WTC11 (cell line): ENCODE measurements around the gene GNAL. TPM values are rescaled to one million over a fixed set of nuclear protein-coding genes. Genes with fewer than 3 reads are reported as not detected.

Source experiments
- ATAC-seq: fragments of 200-7000 bp; cut with Tn5 transposase; 2 replicates; pipeline ENCODE4 v1.10.0; 2021; ENCODE audit warnings: mild to moderate bottlenecking, moderate library complexity
- CTCF ChIA-PET: fragments of 300-600 bp; sonication (Branson Sonifier 250); formaldehyde crosslinking; loops from one replicate; lab custom pipeline; 2021; ENCODE audit warnings: antibody characterized with exemption; lab: Charles Lee
- POLR2A ChIA-PET: fragments of 350-600 bp; sonication (Branson Sonifier 250); formaldehyde crosslinking; loops from one replicate; lab custom pipeline; 2021; ENCODE audit warnings: antibody characterized with exemption; lab: Charles Lee
- DNase-seq: peaks from one replicate; pipeline ENCODE4 v3.0.0; 2021; ENCODE audit warnings: low spot score
- H3K27ac Mint-ChIP-seq: 2 replicates; pipeline ENCODE4 v1.8.0; 2021; ENCODE audit warnings: mixed read lengths
- H3K27me3 Mint-ChIP-seq: 2 replicates; pipeline ENCODE4 v1.8.0; 2021; ENCODE audit warnings: low read depth, mild to moderate bottlenecking, moderate library complexity, mixed read lengths
- H3K36me3 Mint-ChIP-seq: 2 replicates; pipeline ENCODE4 v1.8.0; 2021; ENCODE audit warnings: mixed read lengths
- H3K4me1 Mint-ChIP-seq: 2 replicates; pipeline ENCODE4 v1.8.0; 2022; ENCODE audit warnings: mixed read lengths
- H3K4me3 Mint-ChIP-seq: 2 replicates; pipeline ENCODE4 v1.8.0; 2021; ENCODE audit warnings: mild to moderate bottlenecking, moderate library complexity, mixed read lengths
- H3K9me3 Mint-ChIP-seq: 2 replicates; pipeline ENCODE4 v1.8.0; 2021; ENCODE audit warnings: mixed read lengths
- ARID4B ChIP-seq: sonication (generic); formaldehyde crosslinking; IDR thresholded peaks from 2 replicates; pipeline ENCODE4 v1.8.0; 2023; ENCODE audit warnings: missing genetic modification reagents, mild to moderate bottlenecking, borderline replicate concordance
- CTCF ChIP-seq: fragments of 200-600 bp; IDR thresholded peaks from 2 replicates; pipeline ENCODE4 v1.8.0; 2022; ENCODE audit warnings: antibody characterized with exemption
- E2F5 ChIP-seq: sonication (generic); formaldehyde crosslinking; IDR thresholded peaks from 2 replicates; pipeline ENCODE4 v1.8.1; 2022; ENCODE audit warnings: mild to moderate bottlenecking, moderate library complexity, missing genetic modification reagents
- FOXJ3 ChIP-seq: sonication (generic); formaldehyde crosslinking; IDR thresholded peaks from 2 replicates; pipeline ENCODE4 v1.9.0; 2021; ENCODE audit warnings: missing genetic modification reagents, mild to moderate bottlenecking, borderline replicate concordance
- GTF2I ChIP-seq: fragments of 250-450 bp; sonication (Bioruptor Pico); conservative IDR thresholded peaks from 2 replicates; pipeline ENCODE4 v1.4.0; 2021; ENCODE audit warnings: mild to moderate bottlenecking
- HMGA2 ChIP-seq: fragments of 250-450 bp; sonication (Bioruptor Pico); IDR thresholded peaks from 2 replicates; pipeline ENCODE4 v1.4.0; 2021; ENCODE audit warnings: mild to moderate bottlenecking, moderate library complexity
- NFYB ChIP-seq: sonication (generic); formaldehyde crosslinking; conservative IDR thresholded peaks from 2 replicates; pipeline ENCODE4 v1.8.0; 2022; ENCODE audit warnings: low read depth, missing genetic modification reagents
- RELA ChIP-seq: sonication (generic); formaldehyde crosslinking; IDR thresholded peaks from 2 replicates; pipeline ENCODE4 v1.8.1; 2022; ENCODE audit warnings: missing genetic modification reagents, mild to moderate bottlenecking, borderline replicate concordance
- RORB ChIP-seq: fragments of 250-450 bp; sonication (Bioruptor Pico); IDR thresholded peaks from 2 replicates; pipeline ENCODE4 v1.9.0; 2021; ENCODE audit warnings: mild to moderate bottlenecking
- SMAD3 ChIP-seq: sonication (generic); formaldehyde crosslinking; IDR thresholded peaks from 2 replicates; pipeline ENCODE4 v1.8.0; 2022; ENCODE audit warnings: missing genetic modification reagents, mild to moderate bottlenecking, borderline replicate concordance
- SOX15 ChIP-seq: fragments of 250-450 bp; sonication (Bioruptor Pico); IDR thresholded peaks from 2 replicates; pipeline ENCODE4 v1.9.0; 2021; ENCODE audit warnings: mild to moderate bottlenecking
- TCF7 ChIP-seq: sonication (generic); formaldehyde crosslinking; IDR thresholded peaks from 2 replicates; pipeline ENCODE4 v1.8.0; 2022; ENCODE audit warnings: mild to moderate bottlenecking, low read depth, missing genetic modification reagents, moderate library complexity
- TEAD1 ChIP-seq: sonication (generic); formaldehyde crosslinking; IDR thresholded peaks from 2 replicates; pipeline ENCODE4 v1.8.0; 2022; ENCODE audit warnings: mild to moderate bottlenecking, missing genetic modification reagents
- USF2 ChIP-seq: sonication (generic); formaldehyde crosslinking; IDR thresholded peaks from 2 replicates; pipeline ENCODE4 v1.8.1; 2023; ENCODE audit warnings: mild to moderate bottlenecking, missing genetic modification reagents, moderate library complexity
- ZNF121 ChIP-seq: sonication (generic); formaldehyde crosslinking; IDR thresholded peaks from 2 replicates; pipeline ENCODE4 v1.8.0; 2023; ENCODE audit warnings: missing genetic modification reagents
- ZNF138 ChIP-seq: sonication (generic); formaldehyde crosslinking; conservative IDR thresholded peaks from 2 replicates; pipeline ENCODE4 v1.8.1; 2022; ENCODE audit warnings: mild to moderate bottlenecking, moderate library complexity, missing genetic modification reagents
- ZNF317 ChIP-seq: sonication (generic); formaldehyde crosslinking; IDR thresholded peaks from 2 replicates; pipeline ENCODE4 v1.8.1; 2023; ENCODE audit warnings: low read depth, mild to moderate bottlenecking, moderate library complexity, missing genetic modification reagents, borderline replicate concordance
- ZNF396 ChIP-seq: fragments of 250-450 bp; sonication (Bioruptor Pico); IDR thresholded peaks from 2 replicates; pipeline ENCODE4 v1.8.0; 2021; ENCODE audit warnings: mild to moderate bottlenecking, moderate library complexity, borderline replicate concordance
- ZNF423 ChIP-seq: fragments of 250-450 bp; sonication (Bioruptor Pico); IDR thresholded peaks from 2 replicates; pipeline ENCODE4 v2.1.2; 2022; ENCODE audit warnings: mild to moderate bottlenecking, moderate library complexity
- total RNA-seq: library from RNA; stranded (reverse); gene quantifications from 3 replicates; pipeline ENCODE4 v1.2.3, GENCODE V29; 2021
- TF ChIP-seq, protein P1 (sequence below): fragments of 250-450 bp; sonication (Bioruptor Pico); IDR thresholded peaks from 2 replicates; pipeline ENCODE4 v1.9.0; 2021; ENCODE audit warnings: moderate library complexity, mild to moderate bottlenecking, inconsistent platforms, borderline replicate concordance
- TF ChIP-seq, protein P2 (sequence below): fragments of 250-450 bp; sonication (Bioruptor Pico); IDR thresholded peaks from 2 replicates; pipeline ENCODE4 v1.9.0; 2021; ENCODE audit warnings: mild to moderate bottlenecking
- TF ChIP-seq, protein P3 (sequence below): sonication (generic); formaldehyde crosslinking; IDR thresholded peaks from 2 replicates; pipeline ENCODE4 v1.8.1; 2023; ENCODE audit warnings: mild to moderate bottlenecking, missing genetic modification reagents, moderate library complexity
- TF ChIP-seq, protein P4 (sequence below): fragments of 250-450 bp; sonication (Bioruptor Pico); IDR thresholded peaks from 2 replicates; pipeline ENCODE4 v1.8.0; 2021; ENCODE audit warnings: mild to moderate bottlenecking

Gene GNAL
- total RNA-seq, 1 experiment from 2014 or later: 22.3 TPM

- TF ChIP-seq, protein P1, sequence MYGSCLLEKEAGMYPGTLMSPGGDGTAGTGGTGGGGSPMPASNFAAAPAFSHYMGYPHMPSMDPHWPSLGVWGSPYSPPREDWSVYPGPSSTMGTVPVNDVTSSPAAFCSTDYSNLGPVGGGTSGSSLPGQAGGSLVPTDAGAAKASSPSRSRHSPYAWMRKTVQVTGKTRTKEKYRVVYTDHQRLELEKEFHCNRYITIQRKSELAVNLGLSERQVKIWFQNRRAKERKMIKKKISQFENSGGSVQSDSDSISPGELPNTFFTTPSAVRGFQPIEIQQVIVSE (CRISPR knock-in tag): no peak
- TF ChIP-seq, protein P2, sequence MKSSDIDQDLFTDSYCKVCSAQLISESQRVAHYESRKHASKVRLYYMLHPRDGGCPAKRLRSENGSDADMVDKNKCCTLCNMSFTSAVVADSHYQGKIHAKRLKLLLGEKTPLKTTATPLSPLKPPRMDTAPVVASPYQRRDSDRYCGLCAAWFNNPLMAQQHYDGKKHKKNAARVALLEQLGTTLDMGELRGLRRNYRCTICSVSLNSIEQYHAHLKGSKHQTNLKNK: no peak
- TF ChIP-seq SMAD3 (CRISPR knock-in tag): no peak
- no peak for TF ChIP-seq ZNF317 (CRISPR knock-in tag)
- TF ChIP-seq, protein P3, sequence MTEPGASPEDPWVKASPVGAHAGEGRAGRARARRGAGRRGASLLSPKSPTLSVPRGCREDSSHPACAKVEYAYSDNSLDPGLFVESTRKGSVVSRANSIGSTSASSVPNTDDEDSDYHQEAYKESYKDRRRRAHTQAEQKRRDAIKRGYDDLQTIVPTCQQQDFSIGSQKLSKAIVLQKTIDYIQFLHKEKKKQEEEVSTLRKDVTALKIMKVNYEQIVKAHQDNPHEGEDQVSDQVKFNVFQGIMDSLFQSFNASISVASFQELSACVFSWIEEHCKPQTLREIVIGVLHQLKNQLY (CRISPR knock-in tag): no peak
- no peak for TF ChIP-seq FOXJ3 (CRISPR knock-in tag)
- no peak for TF ChIP-seq ZNF121 (CRISPR knock-in tag)
Measured at GRCh38 chr18:11660691-11661090, 28.4 kb upstream of the GNAL start (continued).

DNA sequence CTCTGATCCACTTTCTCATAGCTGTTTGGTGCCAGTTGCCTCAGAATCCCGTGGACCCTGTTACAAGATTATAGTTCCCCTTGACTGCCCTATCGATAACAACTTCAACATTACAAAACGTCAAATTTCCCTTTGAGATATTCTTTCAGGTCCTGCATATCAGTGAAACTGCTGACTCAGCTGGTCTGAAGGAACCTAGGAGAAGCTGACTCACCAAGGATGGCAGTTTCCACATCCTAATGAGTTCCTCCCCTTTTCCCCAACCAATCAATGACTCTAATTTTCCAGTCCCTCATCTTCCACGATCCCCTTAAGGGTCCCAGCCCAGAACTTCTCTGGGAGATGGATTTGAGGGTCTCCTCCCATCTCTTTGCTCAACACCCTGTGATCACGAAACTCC, 27.6 kb upstream of the GNAL start:
- Mint-ChIP-seq H3K4me3 (no peak overlapping the region), H3K27me3 (peaks cover 6% of the 10 kb centered on the region), H3K9me3 (no peaks in the 10 kb centered on the region; the same call in 1 of the 2 replicates), H3K4me1 (peaks cover 5% of the 10 kb centered on the region), H3K27ac (no peak overlapping the region), H3K36me3 (no peaks in the 10 kb centered on the region)
- ChIA-PET POLR2A (no interaction called here), CTCF (no interaction called here)
- TF ChIP-seq NFYB (CRISPR knock-in tag) (no peak), RELA (no peak), TCF7 (no peak), RORB (CRISPR knock-in tag) (no peak), FOXJ3 (CRISPR knock-in tag) (no peak), ZNF396 (CRISPR knock-in tag) (no peak), ARID4B (CRISPR knock-in tag) (no peak), GTF2I (CRISPR knock-in tag) (no peak), ZNF138 (CRISPR knock-in tag) (no peak), SOX15 (CRISPR knock-in tag) (no peak), USF2 (CRISPR knock-in tag) (no peak), E2F5 (CRISPR knock-in tag) (no peak), HMGA2 (CRISPR knock-in tag) (no peak), TEAD1 (CRISPR knock-in tag) (no peak), ZNF423 (no peak), CTCF (no peak)
- TF ChIP-seq, protein P4, sequence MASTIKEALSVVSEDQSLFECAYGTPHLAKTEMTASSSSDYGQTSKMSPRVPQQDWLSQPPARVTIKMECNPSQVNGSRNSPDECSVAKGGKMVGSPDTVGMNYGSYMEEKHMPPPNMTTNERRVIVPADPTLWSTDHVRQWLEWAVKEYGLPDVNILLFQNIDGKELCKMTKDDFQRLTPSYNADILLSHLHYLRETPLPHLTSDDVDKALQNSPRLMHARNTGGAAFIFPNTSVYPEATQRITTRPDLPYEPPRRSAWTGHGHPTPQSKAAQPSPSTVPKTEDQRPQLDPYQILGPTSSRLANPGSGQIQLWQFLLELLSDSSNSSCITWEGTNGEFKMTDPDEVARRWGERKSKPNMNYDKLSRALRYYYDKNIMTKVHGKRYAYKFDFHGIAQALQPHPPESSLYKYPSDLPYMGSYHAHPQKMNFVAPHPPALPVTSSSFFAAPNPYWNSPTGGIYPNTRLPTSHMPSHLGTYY: no peak
- ATAC-seq (no peak), DNase-seq (no peak)
